SK-N-SH (cell line): ENCODE measurements around the gene EXOC4.

Experiments
- CTCF ChIP-seq: fragments of 200-600 bp; sonication (generic); IDR thresholded peaks from 2 replicates; pipeline ENCODE4 v1.6.1; 2017; ENCODE audit warnings: antibody characterized with exemption, mild to moderate bottlenecking, moderate library complexity
- ELF1 ChIP-seq: IDR thresholded peaks from 2 replicates; pipeline ENCODE4 v1.4.0; 2012
- EZH2phosphoT487 ChIP-seq: fragments of 200-600 bp; sonication (generic); IDR thresholded peaks from 2 replicates; pipeline ENCODE4 v1.6.1; 2017; ENCODE audit warnings: low read depth, mixed run types, mild to moderate bottlenecking, antibody characterized with exemption, moderate library complexity, borderline replicate concordance
- FOXM1 ChIP-seq: IDR thresholded peaks from 2 replicates; pipeline ENCODE4 v1.4.0; 2012; ENCODE audit warnings: low read depth, mild to moderate bottlenecking
- GABPA ChIP-seq: IDR thresholded peaks from 2 replicates; pipeline ENCODE4 v1.4.0; 2012; ENCODE audit warnings: low read depth, mild to moderate bottlenecking
- GATA2 ChIP-seq: sonication (generic); formaldehyde crosslinking; IDR thresholded peaks from 2 replicates; pipeline ENCODE4 v1.5.0; 2020; ENCODE audit warnings: mild to moderate bottlenecking, missing genetic modification reagents
- MAX ChIP-seq: IDR thresholded peaks from 2 replicates; pipeline ENCODE4 v1.4.0; 2012; ENCODE audit warnings: low read depth
- NFIC ChIP-seq: IDR thresholded peaks from 2 replicates; pipeline ENCODE4 v1.4.0; 2012; ENCODE audit warnings: borderline replicate concordance
- PBX3 ChIP-seq: IDR thresholded peaks from 2 replicates; pipeline ENCODE4; 2012
- POLR2AphosphoS5 ChIP-seq: IDR thresholded peaks from 2 replicates; pipeline ENCODE4 v1.6.1; 2012; ENCODE audit warnings: low read depth, low read length
- TEAD4 ChIP-seq: IDR thresholded peaks from 2 replicates; pipeline ENCODE4 v1.4.0; 2012; ENCODE audit warnings: mild to moderate bottlenecking, borderline replicate concordance; ENCODE audit not compliant: insufficient read depth
- USF2 ChIP-seq: fragments of 150-350 bp; IDR thresholded peaks from 2 replicates; pipeline ENCODE4 v1.6.1; 2017; ENCODE audit warnings: antibody characterized with exemption, low read length, low read depth, borderline replicate concordance
- YY1 ChIP-seq: IDR thresholded peaks from 2 replicates; pipeline ENCODE4 v1.4.0; 2012; ENCODE audit warnings: low read depth, mild to moderate bottlenecking

- TF ChIP-seq EZH2phosphoT487 (no peak), CTCF (no peak), YY1 (no peak), FOXM1 (no peak), GABPA (no peak), USF2 (no peak), ELF1 (no peak), MAX (no peak), TEAD4 (no peak), GATA2 (CRISPR knock-in tag) (no peak), POLR2AphosphoS5 (no peak), NFIC (no peak), PBX3 (no peak)
These were observed 777.6 kb downstream of the EXOC4 start for GRCh38 chr7:134030460-134030865.
